GM21723 (cell line): ENCODE data around the gene JAGN1.
"Not testable (repeated sequence)": the region's sequence is repeated elsewhere in the genome, so short reads cannot be mapped to it uniquely, and the experiment has no call there.

Experiments
- ATAC-seq: cut with Tn5 transposase; IDR thresholded peaks from one replicate; pipeline ENCODE4 v1.9.1; 2021; ENCODE audit warnings: mild to moderate bottlenecking, moderate library complexity; ENCODE audit not compliant: unreplicated experiment

Gene JAGN1

DNA sequence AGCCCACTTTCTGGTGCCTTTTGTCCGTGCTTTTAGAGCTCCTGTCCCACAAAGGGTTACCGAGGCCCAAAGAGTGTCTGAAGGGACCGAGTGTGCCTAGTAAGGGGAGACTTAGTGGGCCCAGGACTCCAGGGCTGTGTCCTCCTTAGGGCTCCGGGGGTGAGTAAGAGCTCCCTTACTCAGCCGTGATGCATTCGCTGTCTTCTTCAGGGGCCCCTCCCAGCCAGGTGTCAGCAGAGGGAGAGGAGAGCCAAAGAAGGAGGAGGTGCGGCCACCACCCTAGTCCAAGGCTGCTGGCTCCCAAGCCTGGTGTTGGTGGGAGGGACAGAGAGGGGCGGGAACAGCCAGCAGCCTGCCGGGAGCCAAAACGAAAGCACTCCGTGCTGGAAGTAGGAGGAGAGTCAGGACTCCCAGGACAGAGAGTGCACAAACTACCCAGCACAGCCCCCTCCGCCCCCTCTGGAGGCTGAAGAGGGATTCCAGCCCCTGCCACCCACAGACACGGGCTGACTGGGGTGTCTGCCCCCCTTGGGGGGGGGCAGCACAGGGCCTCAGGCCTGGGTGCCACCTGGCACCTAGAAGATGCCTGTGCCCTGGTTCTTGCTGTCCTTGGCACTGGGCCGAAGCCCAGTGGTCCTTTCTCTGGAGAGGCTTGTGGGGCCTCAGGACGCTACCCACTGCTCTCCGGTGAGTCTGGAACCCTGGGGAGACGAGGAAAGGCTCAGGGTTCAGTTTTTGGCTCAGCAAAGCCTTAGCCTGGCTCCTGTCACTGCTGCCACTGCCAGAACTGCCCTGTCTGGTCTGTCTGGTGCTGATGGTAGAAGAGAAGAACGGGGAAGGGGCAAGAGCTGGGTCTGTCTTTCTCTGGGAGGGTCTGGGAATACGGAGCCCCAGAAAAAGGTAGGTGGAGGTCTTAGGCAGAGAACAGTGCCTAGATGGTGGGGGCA, 26.6 kb downstream of the JAGN1 start, which contains the start of gene IL17RC:
Gene IL17RC (plus strand): TSS at position 365 of the 947 bp plus-strand sequence. CDS start 218 bp downstream, at position 583.
- ATAC-seq: no peak

DNA sequence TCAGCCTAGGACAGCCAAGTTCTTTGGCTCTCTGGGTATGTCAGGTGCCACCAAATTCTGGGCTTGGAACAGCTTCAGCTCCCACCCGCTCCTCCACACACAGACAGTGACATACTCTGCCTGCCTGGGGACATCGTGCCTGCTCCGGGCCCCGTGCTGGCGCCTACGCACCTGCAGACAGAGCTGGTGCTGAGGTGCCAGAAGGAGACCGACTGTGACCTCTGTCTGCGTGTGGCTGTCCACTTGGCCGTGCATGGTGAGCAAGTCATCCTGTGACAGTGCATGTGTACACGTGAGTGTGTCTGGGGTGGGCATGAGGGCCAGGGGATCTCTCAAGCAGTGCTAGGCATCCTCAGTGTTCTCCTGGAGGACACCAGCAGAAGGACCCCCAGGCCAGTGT, 27.4 kb downstream of the JAGN1 start:
- ATAC-seq: no peak

DNA sequence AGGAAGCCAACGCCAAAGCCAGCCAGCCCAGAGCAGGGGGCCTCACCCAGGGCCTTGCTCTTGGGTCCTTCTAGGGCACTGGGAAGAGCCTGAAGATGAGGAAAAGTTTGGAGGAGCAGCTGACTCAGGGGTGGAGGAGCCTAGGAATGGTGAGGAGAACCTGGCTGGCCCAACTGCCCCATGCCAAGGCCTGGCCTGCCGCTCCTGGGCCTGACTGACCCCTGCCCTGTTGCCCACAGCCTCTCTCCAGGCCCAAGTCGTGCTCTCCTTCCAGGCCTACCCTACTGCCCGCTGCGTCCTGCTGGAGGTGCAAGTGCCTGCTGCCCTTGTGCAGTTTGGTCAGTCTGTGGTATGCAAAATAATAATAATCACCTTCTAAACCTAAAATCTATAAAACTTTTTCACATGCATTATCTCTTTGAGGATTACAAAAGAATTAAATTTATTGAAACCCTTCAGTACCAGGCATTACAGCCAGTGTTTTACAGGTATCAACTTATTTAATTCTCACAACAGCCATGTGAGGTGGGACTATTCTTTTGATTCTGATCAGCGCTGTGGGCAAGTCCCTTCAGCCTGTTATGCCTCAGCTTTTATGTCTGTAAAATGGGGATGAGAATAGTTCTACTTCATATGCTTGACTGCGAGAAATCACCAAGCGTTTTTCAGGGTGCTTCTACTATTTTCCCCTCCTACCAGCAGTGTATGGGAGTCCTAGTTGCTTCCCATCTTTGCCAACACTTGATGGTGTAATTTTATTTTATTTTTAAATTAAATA, 28.0 kb downstream of the JAGN1 start:
- ATAC-seq: no peak

DNA sequence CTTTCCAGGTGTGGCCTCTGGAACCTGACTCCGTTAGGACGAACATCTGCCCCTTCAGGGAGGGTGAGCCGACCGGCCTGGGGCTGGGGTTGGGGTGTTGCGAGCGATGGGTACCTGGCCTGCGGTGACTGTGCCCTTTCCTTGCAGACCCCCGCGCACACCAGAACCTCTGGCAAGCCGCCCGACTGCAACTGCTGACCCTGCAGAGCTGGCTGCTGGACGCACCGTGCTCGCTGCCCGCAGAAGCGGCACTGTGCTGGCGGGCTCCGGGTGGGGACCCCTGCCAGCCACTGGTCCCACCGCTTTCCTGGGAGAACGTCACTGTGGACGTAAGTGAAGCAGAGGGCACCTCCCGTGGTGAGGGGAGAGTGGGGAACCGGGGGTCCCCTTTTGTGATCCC, 37.7 kb downstream of the JAGN1 start:
- no peak for ATAC-seq

DNA sequence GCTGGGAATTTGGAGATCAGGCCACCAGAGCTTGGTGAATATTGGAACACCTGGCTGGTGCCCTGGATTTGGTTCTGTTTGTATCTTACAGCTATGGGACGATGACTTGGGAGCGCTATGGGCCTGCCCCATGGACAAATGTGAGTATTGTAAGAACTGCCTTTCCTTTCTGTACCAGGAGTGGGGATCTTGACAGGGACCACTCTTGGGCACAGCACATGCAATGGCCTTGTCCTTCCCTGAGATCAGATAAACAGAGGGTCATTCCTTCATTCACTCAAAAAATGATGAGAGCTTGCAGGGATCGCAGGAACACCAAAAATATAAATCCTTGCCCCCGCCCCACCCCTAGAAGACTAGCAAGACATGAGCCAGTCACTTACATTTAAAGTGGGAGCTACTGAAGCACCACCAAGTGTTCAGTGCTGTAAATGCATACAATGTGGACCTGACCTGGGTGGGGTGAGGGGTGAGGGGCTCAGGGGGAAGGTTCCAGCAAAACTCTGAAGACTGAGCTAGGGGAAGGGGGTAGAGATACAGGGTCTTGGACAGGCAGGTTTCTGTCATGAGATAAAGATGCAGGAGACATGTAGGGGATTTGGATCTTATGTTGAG, 40.5 kb downstream of the JAGN1 start:
- no peak for ATAC-seq

DNA sequence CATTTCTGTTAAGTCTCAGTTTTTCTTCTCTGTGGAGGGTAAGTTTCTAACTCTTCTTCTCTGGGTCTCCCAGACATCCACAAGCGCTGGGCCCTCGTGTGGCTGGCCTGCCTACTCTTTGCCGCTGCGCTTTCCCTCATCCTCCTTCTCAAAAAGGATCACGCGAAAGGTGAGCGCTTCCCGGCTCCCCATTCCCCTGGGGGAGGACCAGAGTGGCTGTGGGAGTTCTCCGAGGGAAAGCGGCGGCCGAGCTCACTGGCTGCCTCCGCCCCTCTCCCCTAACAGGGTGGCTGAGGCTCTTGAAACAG, 42.1 kb downstream of the JAGN1 start:
- no peak for ATAC-seq

DNA sequence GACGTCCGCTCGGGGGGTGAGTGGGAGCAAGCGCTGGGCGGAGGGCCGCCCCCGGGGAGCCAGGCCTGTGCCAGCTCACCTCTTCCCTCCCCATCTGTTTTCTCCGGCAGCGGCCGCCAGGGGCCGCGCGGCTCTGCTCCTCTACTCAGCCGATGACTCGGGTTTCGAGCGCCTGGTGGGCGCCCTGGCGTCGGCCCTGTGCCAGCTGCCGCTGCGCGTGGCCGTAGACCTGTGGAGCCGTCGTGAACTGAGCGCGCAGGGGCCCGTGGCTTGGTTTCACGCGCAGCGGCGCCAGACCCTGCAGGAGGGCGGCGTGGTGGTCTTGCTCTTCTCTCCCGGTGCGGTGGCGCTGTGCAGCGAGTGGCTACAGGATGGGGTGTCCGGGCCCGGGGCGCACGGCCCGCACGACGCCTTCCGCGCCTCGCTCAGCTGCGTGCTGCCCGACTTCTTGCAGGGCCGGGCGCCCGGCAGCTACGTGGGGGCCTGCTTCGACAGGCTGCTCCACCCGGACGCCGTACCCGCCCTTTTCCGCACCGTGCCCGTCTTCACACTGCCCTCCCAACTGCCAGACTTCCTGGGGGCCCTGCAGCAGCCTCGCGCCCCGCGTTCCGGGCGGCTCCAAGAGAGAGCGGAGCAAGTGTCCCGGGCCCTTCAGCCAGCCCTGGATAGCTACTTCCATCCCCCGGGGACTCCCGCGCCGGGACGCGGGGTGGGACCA, 42.6 kb downstream of the JAGN1 start:
- peak; percentile 71 for ATAC-seq

DNA sequence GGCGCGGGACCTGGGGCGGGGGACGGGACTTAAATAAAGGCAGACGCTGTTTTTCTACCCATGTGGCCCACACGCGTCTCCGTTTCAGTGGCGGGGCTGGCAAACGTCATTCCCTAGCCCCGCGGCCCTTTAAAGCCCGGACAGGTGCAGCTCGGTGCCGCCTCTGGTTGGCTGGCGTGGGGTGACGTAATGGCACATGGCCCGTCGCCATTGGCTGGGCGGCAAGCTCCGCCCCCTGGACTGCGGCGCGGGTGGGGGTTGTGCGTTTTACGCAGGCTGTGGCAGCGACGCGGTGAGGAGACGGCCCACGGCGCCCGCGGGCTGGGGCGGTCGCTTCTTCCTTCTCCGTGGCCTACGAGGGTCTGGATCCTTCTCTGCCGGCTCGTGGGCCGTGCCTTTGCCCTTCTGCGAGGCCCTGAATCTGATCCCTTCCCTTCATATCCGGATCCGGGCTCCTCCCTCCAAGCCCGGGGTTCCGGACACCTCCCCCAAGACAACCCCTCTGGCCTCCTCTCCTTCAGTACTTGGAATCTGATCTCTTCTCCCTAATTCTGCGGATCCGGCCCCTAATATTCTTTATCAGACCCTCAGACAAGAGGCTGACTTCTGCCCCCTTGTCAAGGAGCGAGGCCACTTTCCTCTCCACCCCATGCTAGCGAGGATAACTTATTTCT, 43.3 kb downstream of the JAGN1 start, which contains the start of gene CRELD1:
Gene CRELD1 (plus strand): TSS at position 274 of the 674 bp plus-strand sequence. CDS start 605 bp downstream, outside the sequence.
- peak; percentile 92 for ATAC-seq

DNA sequence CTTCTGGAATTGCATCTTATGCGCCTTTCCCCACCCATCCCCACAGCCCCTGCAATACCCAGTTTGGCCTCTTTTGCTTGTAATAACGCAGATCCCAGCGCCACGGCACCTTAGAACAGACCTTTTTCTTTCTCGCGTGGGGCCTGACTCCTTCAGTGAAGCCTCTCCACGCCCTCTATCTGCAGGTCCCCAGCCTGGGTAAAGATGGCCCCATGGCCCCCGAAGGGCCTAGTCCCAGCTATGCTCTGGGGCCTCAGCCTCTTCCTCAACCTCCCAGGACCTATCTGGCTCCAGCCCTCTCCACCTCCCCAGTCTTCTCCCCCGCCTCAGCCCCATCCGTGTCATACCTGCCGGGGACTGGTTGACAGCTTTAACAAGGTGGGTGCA, 43.8 kb downstream of the JAGN1 start:
- ATAC-seq: no peak

DNA sequence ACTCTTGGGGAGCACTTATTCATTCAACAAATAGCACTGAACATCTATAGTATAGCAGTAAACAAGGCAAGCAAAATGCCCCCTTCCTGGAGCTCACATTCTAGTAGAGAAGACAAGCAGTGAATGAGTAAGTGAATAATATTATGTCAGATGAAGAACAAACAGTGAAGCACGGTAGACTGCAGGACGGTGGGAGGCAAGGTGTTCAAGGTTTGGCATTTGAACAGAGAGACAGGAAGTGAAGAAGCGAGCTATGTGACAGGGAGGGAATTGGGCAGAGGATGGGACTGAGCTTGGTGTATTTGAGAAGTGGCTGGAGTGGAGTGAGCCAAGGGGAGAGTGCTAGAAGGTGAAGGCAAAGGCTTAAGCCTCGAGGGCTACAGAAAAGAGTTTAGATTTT, 44.6 kb downstream of the JAGN1 start:
- no peak for ATAC-seq

DNA sequence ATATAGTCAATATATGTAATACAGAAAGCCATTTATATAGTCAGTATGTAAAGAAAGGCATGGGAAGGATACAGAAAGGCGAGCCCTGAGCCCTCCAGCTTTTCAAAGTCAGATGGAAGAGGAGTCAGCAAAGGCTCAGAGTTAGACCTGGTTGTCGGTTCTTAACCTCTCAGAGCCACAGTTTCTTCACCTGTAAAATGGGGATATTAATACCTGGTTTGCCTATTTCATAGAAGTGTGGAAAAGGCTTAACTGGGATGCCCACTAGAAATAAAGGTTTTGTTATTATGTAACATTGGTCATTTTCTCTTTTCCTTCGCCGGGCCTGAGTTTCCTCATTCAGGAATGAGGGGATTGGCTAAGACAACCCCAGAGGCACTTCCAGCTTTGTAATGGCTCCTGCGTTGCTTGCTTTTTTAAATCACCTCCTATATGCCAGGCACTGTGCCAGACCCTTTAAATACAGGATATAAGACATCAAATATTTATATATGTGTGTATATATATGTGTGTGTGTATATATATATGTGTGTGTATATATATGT, 45.6 kb downstream of the JAGN1 start:
- ATAC-seq: no peak

DNA sequence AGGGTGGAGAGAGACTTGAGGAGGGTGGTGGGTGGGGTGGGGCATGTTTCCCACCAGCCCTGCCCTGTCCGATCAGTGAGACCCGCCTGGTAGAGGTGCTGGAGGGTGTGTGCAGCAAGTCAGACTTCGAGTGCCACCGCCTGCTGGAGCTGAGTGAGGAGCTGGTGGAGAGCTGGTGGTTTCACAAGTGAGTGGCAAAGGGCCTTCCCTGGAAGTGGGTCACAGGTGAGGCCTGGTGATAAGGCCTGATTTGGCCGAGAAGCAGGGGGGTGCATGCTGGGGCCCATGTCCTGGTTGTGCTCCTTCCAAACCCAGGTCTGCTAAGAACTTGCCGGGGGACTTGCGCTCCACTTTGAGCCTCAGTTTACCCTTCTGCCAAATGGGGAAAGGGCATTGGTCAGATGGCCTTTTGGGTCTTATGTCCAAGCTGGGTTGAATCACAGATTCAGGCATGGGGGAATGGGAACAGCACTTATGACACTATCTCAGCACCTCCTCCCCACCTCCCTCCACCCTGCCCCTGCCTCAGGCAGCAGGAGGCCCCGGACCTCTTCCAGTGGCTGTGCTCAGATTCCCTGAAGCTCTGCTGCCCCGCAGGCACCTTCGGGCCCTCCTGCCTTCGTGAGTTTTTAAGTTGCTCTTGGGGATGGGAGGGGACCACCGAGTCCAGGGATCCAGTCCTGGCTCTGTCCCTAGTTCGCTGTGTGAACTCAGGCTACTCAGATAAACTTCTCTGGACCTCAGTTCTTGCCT, 47.3 kb downstream of the JAGN1 start:
- no peak for ATAC-seq

DNA sequence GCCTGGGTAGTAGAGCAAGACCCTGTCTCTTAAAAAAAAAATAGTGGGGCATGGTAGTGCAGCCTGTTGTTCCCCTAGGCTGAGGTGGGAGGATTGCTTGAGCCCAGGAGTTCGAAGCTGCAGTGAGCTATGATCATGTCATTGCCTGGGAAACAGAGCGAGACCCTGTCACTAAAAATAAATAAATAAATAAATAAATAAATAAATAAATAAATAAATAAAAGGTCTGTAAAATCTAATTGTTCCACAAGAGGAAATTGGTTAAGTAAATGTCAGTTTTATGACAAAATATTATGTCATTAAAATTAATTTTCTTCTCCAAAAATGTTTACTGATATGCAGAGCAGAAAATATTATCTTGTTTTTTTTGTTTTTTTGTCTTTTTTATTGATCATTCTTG, 48.6 kb downstream of the JAGN1 start:
- no peak for ATAC-seq

DNA sequence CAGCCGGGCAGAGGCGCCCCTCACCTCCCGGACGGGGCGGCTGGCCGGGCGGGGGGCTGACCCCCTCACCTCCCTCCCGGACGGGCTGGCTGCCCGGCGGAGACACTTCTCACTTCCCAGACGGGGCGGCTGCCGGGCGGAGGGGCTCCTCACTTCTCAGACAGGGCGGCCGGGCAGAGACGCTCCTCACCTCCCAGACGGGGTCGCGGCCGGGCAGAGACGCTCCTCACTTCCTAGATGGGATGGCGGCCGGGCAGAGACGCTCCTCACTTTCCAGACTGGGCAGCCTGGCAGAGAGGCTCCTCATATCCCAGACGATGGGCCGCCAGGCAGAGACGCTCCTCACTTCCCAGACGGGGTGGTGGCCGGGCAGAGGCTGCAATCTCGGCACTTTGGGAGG, 49.5 kb downstream of the JAGN1 start:
- not testable (repeated sequence) for ATAC-seq

DNA sequence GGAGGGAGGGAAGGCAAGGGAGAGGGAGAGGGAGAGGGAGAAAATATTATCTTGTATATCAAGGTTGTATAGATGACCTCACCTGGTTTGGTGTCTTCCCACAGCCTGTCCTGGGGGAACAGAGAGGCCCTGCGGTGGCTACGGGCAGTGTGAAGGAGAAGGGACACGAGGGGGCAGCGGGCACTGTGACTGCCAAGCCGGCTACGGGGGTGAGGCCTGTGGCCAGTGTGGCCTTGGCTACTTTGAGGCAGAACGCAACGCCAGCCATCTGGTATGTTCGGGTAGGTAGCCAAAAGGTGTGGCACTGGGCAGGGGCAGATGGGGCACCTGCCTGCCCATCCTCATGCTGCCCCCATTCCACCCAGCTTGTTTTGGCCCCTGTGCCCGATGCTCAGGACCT, 50.3 kb downstream of the JAGN1 start:
- no peak for ATAC-seq

DNA sequence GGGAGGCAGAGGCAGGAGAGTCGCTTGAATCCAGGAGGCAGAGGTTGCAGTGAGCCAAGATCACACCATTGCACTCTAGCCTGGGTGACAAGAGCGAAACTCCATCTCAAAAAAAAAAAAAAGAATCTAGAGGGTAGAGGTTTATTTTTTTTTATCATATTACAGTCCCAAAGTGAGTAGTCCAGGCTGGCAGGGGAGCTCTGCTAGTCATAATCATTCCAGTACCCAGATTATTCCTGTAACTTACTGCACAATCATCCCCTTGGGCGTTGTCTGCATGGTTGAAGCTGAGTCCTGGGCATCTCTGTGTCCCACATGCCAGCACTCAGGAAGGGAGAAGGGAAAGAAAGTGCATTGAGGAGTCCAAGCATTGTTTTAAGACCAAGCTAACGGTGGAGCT, 51.8 kb downstream of the JAGN1 start:
- no peak for ATAC-seq

DNA sequence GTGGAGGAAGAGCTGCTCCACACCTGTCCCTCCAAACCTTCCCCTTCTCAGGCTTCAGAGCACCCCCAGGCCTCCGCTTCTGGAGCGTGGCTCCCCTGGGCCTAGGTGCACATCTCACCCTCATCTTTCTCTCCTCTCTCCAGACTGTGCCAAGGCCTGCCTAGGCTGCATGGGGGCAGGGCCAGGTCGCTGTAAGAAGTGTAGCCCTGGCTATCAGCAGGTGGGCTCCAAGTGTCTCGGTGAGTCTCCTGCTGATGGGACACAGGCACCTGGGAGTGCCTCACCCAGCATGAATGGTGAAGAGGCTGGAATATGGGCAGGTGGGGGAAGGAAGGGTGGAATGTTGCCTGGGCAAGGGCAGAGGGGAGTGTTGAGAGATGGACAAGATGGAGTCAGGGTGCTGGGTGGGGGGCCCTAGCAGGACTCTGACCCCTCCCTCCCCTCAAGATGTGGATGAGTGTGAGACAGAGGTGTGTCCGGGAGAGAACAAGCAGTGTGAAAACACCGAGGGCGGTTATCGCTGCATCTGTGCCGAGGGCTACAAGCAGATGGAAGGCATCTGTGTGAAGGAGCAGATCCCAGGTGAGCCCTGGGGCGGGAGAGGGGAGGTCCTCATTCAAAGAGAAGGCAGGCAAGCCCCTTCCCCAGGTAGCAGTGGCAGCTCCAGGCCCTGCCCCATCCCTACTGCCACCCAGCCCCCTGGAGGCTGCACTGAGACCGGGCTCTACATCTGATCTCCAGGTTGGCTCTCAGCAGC, 52.7 kb downstream of the JAGN1 start:
- no peak for ATAC-seq
